Liver (tissue), 3 donors: ENCODE measurements around the gene CEP350.
"Not testable (repeated sequence)": the region's sequence is repeated elsewhere in the genome, so short reads cannot be mapped to it uniquely, and the experiment has no call there.

Experiments
- ATF3 ChIP-seq: IDR thresholded peaks from 2 replicates; pipeline ENCODE4 v1.6.1; 2016; ENCODE audit warnings: antibody characterized with exemption
- GABPA ChIP-seq, 2 donors: IDR thresholded peaks in 1 of 2; conservative IDR thresholded peaks in 1 of 2; 2 replicates each; pipeline ENCODE4 v1.6.1; 2016; ENCODE audit warnings: antibody characterized with exemption in 2 of 2, mild to moderate bottlenecking in 1 of 2, moderate library complexity in 1 of 2
- HNF4A ChIP-seq, 2 donors: conservative IDR thresholded peaks; 2 replicates each; pipeline ENCODE4 v1.6.1; 2016; ENCODE audit warnings: antibody characterized with exemption in 2 of 2, mild to moderate bottlenecking in 2 of 2
- JUND ChIP-seq, 2 donors: IDR thresholded peaks; 2 replicates each; pipeline ENCODE4 v1.6.1; 2016; ENCODE audit warnings: antibody characterized with exemption in 2 of 2
- REST ChIP-seq: IDR thresholded peaks from 2 replicates; pipeline ENCODE4 v1.6.1; 2016; ENCODE audit warnings: antibody characterized with exemption, mild to moderate bottlenecking
- SP1 ChIP-seq: IDR thresholded peaks from 2 replicates; pipeline ENCODE4 v1.6.1; 2018; ENCODE audit warnings: antibody characterized with exemption, mild to moderate bottlenecking
- TF ChIP-seq, protein P1 (sequence below): fragments of 150-350 bp; IDR thresholded peaks from 2 replicates; pipeline ENCODE4 v1.5.1; 2017; ENCODE audit warnings: improper control_type of control experiment, low read depth, low read length; ENCODE audit not compliant: missing input control
- donor health status: healthy.
- donor health status: healthy.

- TF ChIP-seq, protein P1, sequence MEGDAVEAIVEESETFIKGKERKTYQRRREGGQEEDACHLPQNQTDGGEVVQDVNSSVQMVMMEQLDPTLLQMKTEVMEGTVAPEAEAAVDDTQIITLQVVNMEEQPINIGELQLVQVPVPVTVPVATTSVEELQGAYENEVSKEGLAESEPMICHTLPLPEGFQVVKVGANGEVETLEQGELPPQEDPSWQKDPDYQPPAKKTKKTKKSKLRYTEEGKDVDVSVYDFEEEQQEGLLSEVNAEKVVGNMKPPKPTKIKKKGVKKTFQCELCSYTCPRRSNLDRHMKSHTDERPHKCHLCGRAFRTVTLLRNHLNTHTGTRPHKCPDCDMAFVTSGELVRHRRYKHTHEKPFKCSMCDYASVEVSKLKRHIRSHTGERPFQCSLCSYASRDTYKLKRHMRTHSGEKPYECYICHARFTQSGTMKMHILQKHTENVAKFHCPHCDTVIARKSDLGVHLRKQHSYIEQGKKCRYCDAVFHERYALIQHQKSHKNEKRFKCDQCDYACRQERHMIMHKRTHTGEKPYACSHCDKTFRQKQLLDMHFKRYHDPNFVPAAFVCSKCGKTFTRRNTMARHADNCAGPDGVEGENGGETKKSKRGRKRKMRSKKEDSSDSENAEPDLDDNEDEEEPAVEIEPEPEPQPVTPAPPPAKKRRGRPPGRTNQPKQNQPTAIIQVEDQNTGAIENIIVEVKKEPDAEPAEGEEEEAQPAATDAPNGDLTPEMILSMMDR = not testable (repeated sequence)
- not testable (repeated sequence) for TF ChIP-seq REST; ATF3; JUND (IDR thresholded peaks at IDR 0.05); SP1; HNF4A (conservative IDR thresholded peaks at IDR 0.05); GABPA (IDR thresholded peaks at IDR 0.05 in 1 of 2, conservative IDR thresholded peaks at IDR 0.05 in 1 of 2)
Measured at GRCh38 chr1:180006762-180007161, 52.2 kb downstream of the CEP350 start.
